HepG2 (cell line): ENCODE measurements around the gene ADGRL3. TPM values are rescaled to one million over a fixed set of nuclear protein-coding genes. Genes with fewer than 3 reads are reported as not detected.

ENCODE experiments used
- ATAC-seq: fragments of 200-7000 bp; cut with Tn5 transposase; 3 replicates; pipeline ENCODE4 v1.9.1; 2020; ENCODE audit warnings: mild to moderate bottlenecking, moderate library complexity
- BruUV-seq: library from RNA; stranded (reverse); fragments of 400-500 nt; replicated peaks from 2 replicates; lab custom pipeline; 2021; lab: Mats Ljungman, UMichigan
- CTCF ChIA-PET: fragments of 300-600 bp; formaldehyde crosslinking; extraction: SDS; loops from one replicate; lab custom pipeline; 2021; ENCODE audit warnings: low total read pairs, inconsistent platforms, low intra/inter-chr PET ratio; lab: Yijun Ruan, JAX
- POLR2A ChIA-PET: fragments of 350-600 bp; sonication (Branson Sonifier 250); formaldehyde crosslinking; loops from one replicate; lab custom pipeline; 2020; ENCODE audit warnings: antibody characterized with exemption, inconsistent platforms; lab: Yijun Ruan, JAX
- DNase-seq: peaks from one replicate; pipeline ENCODE4 v3.0.0-alpha.2; 2015; ENCODE audit warnings: low spot score
- FAIRE-seq: peaks from 3 replicates; lab custom pipeline; 2011; peaks lifted over from hg19 to GRCh38; lab: Jason Lieb, UNC
- H2AFZ ChIP-seq: one replicate; pipeline ENCODE4 v1.6.1; 2011; ENCODE audit warnings: low read length, inconsistent platforms
- H3K27ac ChIP-seq: fragments of 300-600 bp; 3 replicates; pipeline ENCODE4 v1.8.0; 2011; ENCODE audit warnings: mixed run types, mild to moderate bottlenecking, mixed read lengths, low read length, inconsistent platforms; ENCODE audit not compliant: insufficient read depth; ENCODE audit errors: extremely low read length
- H3K27me3 ChIP-seq, 2 experiments: fragments of 200-600 bp in 1 of 2; 2 replicates in 1 of 2; 3 replicates in 1 of 2; pipeline versions ENCODE4 v1.6.0 to v1.8.0; 2011; ENCODE audit warnings: low read length in 2 of 2, mild to moderate bottlenecking in 2 of 2, moderate library complexity in 2 of 2, inconsistent platforms in 1 of 2; ENCODE audit not compliant: insufficient read depth in 2 of 2, control insufficient read depth in 1 of 2
- H3K36me3 ChIP-seq, 2 experiments: fragments of 200-600 bp in 1 of 2; replicated peaks in 1 of 2; 2 replicates in 1 of 2; 3 replicates in 1 of 2; pipeline versions ENCODE4 v1.5.1 to v1.8.0; 2011; ENCODE audit warnings: low read length in 2 of 2, inconsistent platforms in 1 of 2; ENCODE audit not compliant: insufficient read depth in 2 of 2, control insufficient read depth in 1 of 2
- H3K4me1 ChIP-seq: 2 replicates; pipeline ENCODE4 v1.5.1; 2012; ENCODE audit warnings: low read length, inconsistent platforms; ENCODE audit not compliant: insufficient read depth
- H3K4me2 ChIP-seq: 2 replicates; pipeline ENCODE4 v1.6.0; 2011; ENCODE audit warnings: low read depth, low read length, inconsistent platforms
- H3K4me3 ChIP-seq, 3 experiments: fragments of 200-600 bp in 1 of 3; sonication (generic), shearing (Covaris generic) in 1 of 3; replicated peaks in 1 of 3; 2 replicates each; pipeline ENCODE4 v1.5.1; 2011 to 2016; ENCODE audit warnings: low read length in 3 of 3, inconsistent platforms in 2 of 3, low read depth in 2 of 3, mild to moderate bottlenecking in 2 of 3, control low read depth in 1 of 3, mixed read lengths in 1 of 3; ENCODE audit not compliant: insufficient read depth in 1 of 3
- H3K79me2 ChIP-seq: one replicate; pipeline ENCODE4 v1.6.1; 2011; ENCODE audit warnings: low read length, inconsistent platforms; ENCODE audit not compliant: insufficient read depth
- H3K9ac ChIP-seq: 2 replicates; pipeline ENCODE4 v1.6.0; 2011; ENCODE audit warnings: mild to moderate bottlenecking, low read depth, low read length, inconsistent platforms; ENCODE audit not compliant: insufficient read depth
- H3K9me3 ChIP-seq: 2 replicates; pipeline ENCODE4 v1.5.1; 2012; ENCODE audit warnings: mild to moderate bottlenecking, low read length
- H4K20me1 ChIP-seq: 2 replicates; pipeline ENCODE4 v1.6.0; 2011; ENCODE audit warnings: inconsistent platforms, mild to moderate bottlenecking, low read length, moderate library complexity; ENCODE audit not compliant: insufficient read depth
- HOXA9 ChIP-seq: sonication (generic); formaldehyde crosslinking; IDR thresholded peaks from 2 replicates; pipeline ENCODE4 v1.8.1; 2022; ENCODE audit warnings: missing genetic modification reagents, mild to moderate bottlenecking, moderate library complexity, borderline replicate concordance
- MYC ChIP-seq: sonication (generic); formaldehyde crosslinking; IDR thresholded peaks from 2 replicates; pipeline ENCODE4 v1.9.0; 2021; ENCODE audit warnings: missing genetic modification reagents, borderline replicate concordance
- NFIC ChIP-seq: IDR thresholded peaks from 2 replicates; pipeline ENCODE4 v1.6.1; 2012; ENCODE audit warnings: mild to moderate bottlenecking, low read length, inconsistent platforms
- NR1H2 ChIP-seq: sonication (generic); formaldehyde crosslinking; IDR thresholded peaks from 2 replicates; pipeline ENCODE4 v1.8.1; 2022; ENCODE audit warnings: low read depth, missing genetic modification reagents, borderline replicate concordance
- PLSCR1 ChIP-seq: sonication (generic); formaldehyde crosslinking; IDR thresholded peaks from 2 replicates; pipeline ENCODE4 v1.5.0; 2020; ENCODE audit warnings: missing genetic modification reagents, mild to moderate bottlenecking, borderline replicate concordance
- SRY ChIP-seq: sonication (generic); formaldehyde crosslinking; IDR thresholded peaks from 2 replicates; pipeline ENCODE4 v1.8.0; 2022; ENCODE audit warnings: mild to moderate bottlenecking, missing genetic modification reagents
- TAF1 ChIP-seq: sonication (generic); formaldehyde crosslinking; IDR thresholded peaks from 2 replicates; pipeline ENCODE4 v1.4.0; 2020; ENCODE audit warnings: missing genetic modification reagents
- ZNF180 ChIP-seq: sonication (generic); formaldehyde crosslinking; IDR thresholded peaks from 2 replicates; pipeline ENCODE4 v1.4.0; 2020; ENCODE audit warnings: low read depth, missing genetic modification reagents, borderline replicate concordance
- ZNF337 ChIP-seq: sonication (generic); formaldehyde crosslinking; IDR thresholded peaks from 2 replicates; pipeline ENCODE4 v1.5.1; 2020; ENCODE audit warnings: missing genetic modification reagents, low read depth, mild to moderate bottlenecking, borderline replicate concordance
- ZNF496 ChIP-seq: sonication (generic); formaldehyde crosslinking; IDR thresholded peaks from 2 replicates; pipeline ENCODE4 v1.8.1; 2023; ENCODE audit warnings: mild to moderate bottlenecking, moderate library complexity, missing genetic modification reagents; ENCODE audit not compliant: insufficient replicate concordance
- ZNF501 ChIP-seq: sonication (generic); formaldehyde crosslinking; IDR thresholded peaks from 2 replicates; pipeline ENCODE4 v1.5.1; 2020; ENCODE audit warnings: mild to moderate bottlenecking, moderate library complexity, missing genetic modification reagents
- ZNF841 ChIP-seq: sonication (generic); formaldehyde crosslinking; IDR thresholded peaks from 2 replicates; pipeline ENCODE4 v1.8.1; 2023; ENCODE audit warnings: missing genetic modification reagents, borderline replicate concordance
- ZSCAN12 ChIP-seq: sonication (generic); formaldehyde crosslinking; IDR thresholded peaks from 2 replicates; pipeline ENCODE4 v1.9.0; 2021; ENCODE audit warnings: mild to moderate bottlenecking, missing genetic modification reagents
- WGBS: methylation state at CpG from one replicate; pipeline ENCODE4 v1.1.6; 2017; ENCODE audit warnings: low lambda C conversion rate; 5-methylcytosine and 5-hydroxymethylcytosine counted together
- in situ Hi-C: cut with HindIII; loops from 2 replicates; pipeline ENCODE4 v1.10.0; 2017; ENCODE audit warnings: low pct_unique_long_range_greater_than_20kb; ENCODE audit not compliant: extremely low pct_ligation_motif_present
- intact Hi-C: fragments of 100-400 bp; cut with micrococcal nuclease; formaldehyde crosslinking; loops from one replicate; pipeline ENCODE4 v1.10.0; 2022; ENCODE audit not compliant: unreplicated experiment
- polyA plus RNA-seq, 8 experiments: library from polyadenylated mRNA; depleted of rRNA in 3 of 8; stranded (reverse) in 7 of 8; unstranded in 1 of 8; fragments of >200 nt; fragmentation: Illumina TruSeq in 4 of 8; extraction: Trizol in 4 of 8; gene quantifications; 2 replicates each; pipeline versions ENCODE4 v1.2.1 to v1.2.3, GENCODE V29; 2011 to 2016; ENCODE audit warnings: low read depth in 4 of 8, missing spikeins in 1 of 8, mixed read lengths in 1 of 8; ENCODE audit not compliant: insufficient read depth in 1 of 8
- total RNA-seq, 5 experiments: library from RNA; depleted of rRNA; stranded (reverse); fragments of >200 nt; fragmentation: Illumina TruSeq; extraction: Trizol; gene quantifications; 2 replicates each; pipeline ENCODE4 v1.2.3, GENCODE V29; 2016; ENCODE audit warnings: low read depth in 1 of 5
- TF ChIP-seq, protein P1 (sequence below): IDR thresholded peaks from 2 replicates; pipeline ENCODE4 v1.6.1; 2016; ENCODE audit warnings: missing compliant biosample characterization, missing genetic modification reagents, borderline replicate concordance
- TF ChIP-seq, protein P2 (sequence below): sonication (generic); formaldehyde crosslinking; IDR thresholded peaks from 2 replicates; pipeline ENCODE4 v1.5.1; 2020; ENCODE audit warnings: missing genetic modification reagents, mild to moderate bottlenecking, borderline replicate concordance
- TF ChIP-seq, protein P3 (sequence below): sonication (generic); formaldehyde crosslinking; IDR thresholded peaks from 2 replicates; pipeline ENCODE4 v1.4.0; 2020; ENCODE audit warnings: mild to moderate bottlenecking, missing genetic modification reagents

Gene ADGRL3
- total and polyA plus RNA-seq, 2 of the 13 experiments (the other 11 are each of a cell fraction or from before 2014, with no cell fraction given) = 0.04 to 0.05 TPM

DNA sequence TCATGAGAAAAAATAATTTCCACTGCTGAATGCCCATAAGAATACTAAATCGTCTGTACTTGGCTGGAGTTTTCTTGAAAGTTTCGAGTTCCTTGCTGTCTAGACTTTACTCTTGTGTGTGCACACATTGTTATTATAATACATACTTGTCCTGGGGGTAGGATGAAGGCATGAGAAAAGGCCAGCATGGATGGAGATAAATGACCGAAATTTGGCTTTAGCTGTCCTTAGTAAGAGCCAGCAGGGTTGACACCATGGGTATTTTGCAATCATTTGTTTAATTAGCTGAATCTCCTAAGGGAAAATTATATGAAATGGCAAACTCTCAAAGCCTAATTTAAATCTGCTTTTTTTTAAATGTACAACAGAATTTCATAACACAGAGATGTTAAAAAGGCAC is 641.6 kb downstream of the ADGRL3 start:
- Histone ChIP-seq H3K36me3 (no peaks in the 10 kb centered on the region), H3K27me3 (no peaks in the 10 kb centered on the region), H3K79me2 (no peaks in the 10 kb centered on the region), H3K27ac (no peak overlapping the region), H3K4me2 (no peak overlapping the region), H3K4me1 (no peaks in the 10 kb centered on the region)
- DNase-seq (no peak), ATAC-seq (no peak)
- TF ChIP-seq ZNF337 (CRISPR knock-in tag) (no peak), TAF1 (CRISPR knock-in tag) (no peak), NFIC (no peak), ZNF501 (no peak), NR1H2 (CRISPR knock-in tag) (no peak), MYC (CRISPR knock-in tag) (no peak), ZNF841 (CRISPR knock-in tag) (no peak), SRY (no peak), ZNF180 (CRISPR knock-in tag) (no peak), ZNF496 (CRISPR knock-in tag) (no peak), ZSCAN12 (CRISPR knock-in tag) (no peak), HOXA9 (no peak), PLSCR1 (CRISPR knock-in tag) (no peak)
- TF ChIP-seq, protein P1, sequence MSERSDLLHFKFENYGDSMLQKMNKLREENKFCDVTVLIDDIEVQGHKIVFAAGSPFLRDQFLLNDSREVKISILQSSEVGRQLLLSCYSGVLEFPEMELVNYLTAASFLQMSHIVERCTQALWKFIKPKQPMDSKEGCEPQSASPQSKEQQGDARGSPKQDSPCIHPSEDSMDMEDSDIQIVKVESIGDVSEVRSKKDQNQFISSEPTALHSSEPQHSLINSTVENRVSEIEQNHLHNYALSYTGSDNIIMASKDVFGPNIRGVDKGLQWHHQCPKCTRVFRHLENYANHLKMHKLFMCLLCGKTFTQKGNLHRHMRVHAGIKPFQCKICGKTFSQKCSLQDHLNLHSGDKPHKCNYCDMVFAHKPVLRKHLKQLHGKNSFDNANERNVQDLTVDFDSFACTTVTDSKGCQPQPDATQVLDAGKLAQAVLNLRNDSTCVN (CRISPR knock-in tag) = no peak
- TF ChIP-seq, protein P2, sequence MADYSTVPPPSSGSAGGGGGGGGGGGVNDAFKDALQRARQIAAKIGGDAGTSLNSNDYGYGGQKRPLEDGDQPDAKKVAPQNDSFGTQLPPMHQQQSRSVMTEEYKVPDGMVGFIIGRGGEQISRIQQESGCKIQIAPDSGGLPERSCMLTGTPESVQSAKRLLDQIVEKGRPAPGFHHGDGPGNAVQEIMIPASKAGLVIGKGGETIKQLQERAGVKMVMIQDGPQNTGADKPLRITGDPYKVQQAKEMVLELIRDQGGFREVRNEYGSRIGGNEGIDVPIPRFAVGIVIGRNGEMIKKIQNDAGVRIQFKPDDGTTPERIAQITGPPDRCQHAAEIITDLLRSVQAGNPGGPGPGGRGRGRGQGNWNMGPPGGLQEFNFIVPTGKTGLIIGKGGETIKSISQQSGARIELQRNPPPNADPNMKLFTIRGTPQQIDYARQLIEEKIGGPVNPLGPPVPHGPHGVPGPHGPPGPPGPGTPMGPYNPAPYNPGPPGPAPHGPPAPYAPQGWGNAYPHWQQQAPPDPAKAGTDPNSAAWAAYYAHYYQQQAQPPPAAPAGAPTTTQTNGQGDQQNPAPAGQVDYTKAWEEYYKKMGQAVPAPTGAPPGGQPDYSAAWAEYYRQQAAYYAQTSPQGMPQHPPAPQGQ = no peak
- TF ChIP-seq, protein P3, sequence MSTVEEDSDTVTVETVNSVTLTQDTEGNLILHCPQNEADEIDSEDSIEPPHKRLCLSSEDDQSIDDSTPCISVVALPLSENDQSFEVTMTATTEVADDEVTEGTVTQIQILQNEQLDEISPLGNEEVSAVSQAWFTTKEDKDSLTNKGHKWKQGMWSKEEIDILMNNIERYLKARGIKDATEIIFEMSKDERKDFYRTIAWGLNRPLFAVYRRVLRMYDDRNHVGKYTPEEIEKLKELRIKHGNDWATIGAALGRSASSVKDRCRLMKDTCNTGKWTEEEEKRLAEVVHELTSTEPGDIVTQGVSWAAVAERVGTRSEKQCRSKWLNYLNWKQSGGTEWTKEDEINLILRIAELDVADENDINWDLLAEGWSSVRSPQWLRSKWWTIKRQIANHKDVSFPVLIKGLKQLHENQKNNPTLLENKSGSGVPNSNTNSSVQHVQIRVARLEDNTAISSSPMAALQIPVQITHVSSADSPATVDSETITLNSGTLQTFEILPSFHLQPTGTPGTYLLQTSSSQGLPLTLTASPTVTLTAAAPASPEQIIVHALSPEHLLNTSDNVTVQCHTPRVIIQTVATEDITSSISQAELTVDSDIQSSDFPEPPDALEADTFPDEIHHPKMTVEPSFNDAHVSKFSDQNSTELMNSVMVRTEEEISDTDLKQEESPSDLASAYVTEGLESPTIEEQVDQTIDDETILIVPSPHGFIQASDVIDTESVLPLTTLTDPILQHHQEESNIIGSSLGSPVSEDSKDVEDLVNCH (CRISPR knock-in tag) = no peak
- TF ChIP-seq, all 625 proteins: peak for 0
- ChIA-PET CTCF (no interaction called here), POLR2A (no interaction called here)
- Histone ChIP-seq H3K4me3 (no peak overlapping the region), H4K20me1 (no peaks in the 10 kb centered on the region), H2AFZ (no peak overlapping the region), H3K9ac (no peak overlapping the region), H3K9me3 (no peaks in the 10 kb centered on the region)
- FAIRE-seq = no peak
- 0% methylated on average over 3 of the region's 3 CpGs for WGBS
- in situ Hi-C loops (no loop called here), intact Hi-C loops (no loop called here)
- no TSS peak for BruUV-seq
